BE2C (cell line): ENCODE data around the gene SFTA2.

Source experiments
- DNase-seq: peaks from one replicate; pipeline ENCODE4 v3.0.0-alpha.2; 2020
- H3K27me3 ChIP-seq: fragments of 250-450 bp; sonication (Bioruptor Pico); 2 replicates; pipeline ENCODE4 v1.5.1; 2020; ENCODE audit warnings: mild to moderate bottlenecking
- H3K36me3 ChIP-seq: fragments of 250-450 bp; sonication (Bioruptor Pico); 2 replicates; pipeline ENCODE4 v1.5.1; 2020; ENCODE audit warnings: mild to moderate bottlenecking
- H3K4me1 ChIP-seq: fragments of 250-450 bp; sonication (Bioruptor Pico); 2 replicates; pipeline ENCODE4 v1.5.1; 2020
- H3K4me3 ChIP-seq: 2 replicates; pipeline ENCODE4 v1.5.1; 2011; ENCODE audit warnings: low read depth, low read length
- H3K9me3 ChIP-seq: fragments of 250-450 bp; sonication (Bioruptor Pico); 2 replicates; pipeline ENCODE4 v1.5.1; 2020
- CTCF ChIP-seq: IDR thresholded peaks from 2 replicates; pipeline ENCODE4 v1.5.1; 2012; ENCODE audit warnings: mild to moderate bottlenecking, low read depth, low read length

Gene SFTA2

GRCh38 chr6:30894381-30894780 is 37.6 kb downstream of the SFTA2 start:
- no peaks in the 10 kb centered on the region for H3K9me3 ChIP-seq
- no peaks in the 10 kb centered on the region for H3K36me3 ChIP-seq
- no peak for DNase-seq
- H3K4me3 ChIP-seq, result no peak overlapping the region
- TF ChIP-seq CTCF, result no peak
- H3K4me1 ChIP-seq, result no peaks in the 10 kb centered on the region
- no peaks in the 10 kb centered on the region for H3K27me3 ChIP-seq

- no peak for TF ChIP-seq CTCF
- H3K4me1 ChIP-seq, result no peaks in the 10 kb centered on the region
- H3K9me3 ChIP-seq, result no peaks in the 10 kb centered on the region
- no peaks in the 10 kb centered on the region for H3K36me3 ChIP-seq
- H3K27me3 ChIP-seq, result no peaks in the 10 kb centered on the region
- no peak overlapping the region for H3K4me3 ChIP-seq
- no peak for DNase-seq
Observed at GRCh38 chr6:30893666-30894065, 38.3 kb downstream of the SFTA2 start.

- H3K36me3 ChIP-seq, result no peaks in the 10 kb centered on the region
- no peaks in the 10 kb centered on the region for H3K27me3 ChIP-seq
- no peak for DNase-seq
- no peak overlapping the region for H3K4me3 ChIP-seq
- H3K9me3 ChIP-seq, result no peaks in the 10 kb centered on the region
- no peaks in the 10 kb centered on the region for H3K4me1 ChIP-seq
- peak; percentile 23; the same call in 1 of the 2 replicates for TF ChIP-seq CTCF
Observed at GRCh38 chr6:30893001-30893591, 38.9 kb downstream of the SFTA2 start.

- no peak for DNase-seq
- no peaks in the 10 kb centered on the region for H3K9me3 ChIP-seq
- no peak for TF ChIP-seq CTCF
- H3K36me3 ChIP-seq, result no peaks in the 10 kb centered on the region
- no peak overlapping the region for H3K4me3 ChIP-seq
- H3K4me1 ChIP-seq, result no peaks in the 10 kb centered on the region
- H3K27me3 ChIP-seq, result no peaks in the 10 kb centered on the region
Observed at GRCh38 chr6:30891816-30892538, 40.0 kb downstream of the SFTA2 start.

GRCh38 chr6:30891450-30891723 is 40.6 kb downstream of the SFTA2 start:
- no peak for DNase-seq
- Histone ChIP-seq H3K4me1 (peaks cover 4% of the 10 kb centered on the region), H3K27me3 (no peaks in the 10 kb centered on the region), H3K9me3 (no peaks in the 10 kb centered on the region), H3K36me3 (no peaks in the 10 kb centered on the region), H3K4me3 (no peak overlapping the region)
- no peak for TF ChIP-seq CTCF

- no peaks in the 10 kb centered on the region for H3K36me3 ChIP-seq
Observed at GRCh38 chr6:30890646-30891449, 41.1 kb downstream of the SFTA2 start.

More at GRCh38 chr6:30890646-30891449, 41.1 kb downstream of the SFTA2 start:
- H3K9me3 ChIP-seq, result no peaks in the 10 kb centered on the region
- no peak for TF ChIP-seq CTCF
- H3K4me1 ChIP-seq, result peaks cover 6% of the 10 kb centered on the region
- H3K4me3 ChIP-seq, result no peak overlapping the region
- DNase-seq, result no peak
- no peaks in the 10 kb centered on the region for H3K27me3 ChIP-seq
